GM12878 (cell line): ENCODE measurements around the gene STK4.

Source experiments
- CBX3 ChIP-seq: fragments of 200-600 bp; sonication (generic); IDR thresholded peaks from 2 replicates; pipeline ENCODE4 v1.6.1; 2016; ENCODE audit warnings: low read depth, borderline replicate concordance
- CTCF ChIP-seq, 3 experiments: IDR thresholded peaks in 2 of 3; conservative IDR thresholded peaks in 1 of 3; 2 replicates each; pipeline ENCODE4 v1.5.1; 2011; ENCODE audit warnings: low read depth in 3 of 3, low read length in 3 of 3, mild to moderate bottlenecking in 3 of 3, control low read depth in 2 of 3, moderate library complexity in 2 of 3, inconsistent platforms in 1 of 3, mixed read lengths in 1 of 3; ENCODE audit not compliant: control insufficient read depth in 2 of 3, insufficient read depth in 1 of 3; ENCODE audit errors: extremely low read depth in 1 of 3
- EZH2 ChIP-seq: IDR thresholded peaks from 2 replicates; pipeline ENCODE4 v1.6.1; 2012; ENCODE audit warnings: low read depth, mild to moderate bottlenecking, control low read depth, inconsistent platforms, low read length, borderline replicate concordance; ENCODE audit not compliant: control insufficient read depth
- PAX8 ChIP-seq: fragments of 450-650 bp; IDR thresholded peaks from 2 replicates; pipeline ENCODE4 v1.6.1; 2017; ENCODE audit warnings: mild to moderate bottlenecking, moderate library complexity
- POLR2A ChIP-seq: IDR thresholded peaks from 2 replicates; pipeline ENCODE4 v1.6.1; 2011; ENCODE audit warnings: low read depth, mild to moderate bottlenecking, low read length
- POLR2AphosphoS2 ChIP-seq: IDR thresholded peaks from 2 replicates; pipeline ENCODE4 v1.6.1; 2011; ENCODE audit warnings: low read depth, mild to moderate bottlenecking, low read length, improper control_type of control experiment, moderate library complexity
- POLR2AphosphoS5 ChIP-seq: IDR thresholded peaks from 2 replicates; pipeline ENCODE4 v1.6.1; 2011; ENCODE audit warnings: mild to moderate bottlenecking, low read length, inconsistent platforms
- REST ChIP-seq: IDR thresholded peaks from 2 replicates; pipeline ENCODE4 v1.6.1; 2012; ENCODE audit warnings: mild to moderate bottlenecking, low read depth, low read length
- STAT1 ChIP-seq: fragments of 450-650 bp; conservative IDR thresholded peaks from 2 replicates; pipeline ENCODE4 v1.6.1; 2014; ENCODE audit warnings: antibody characterized with exemption, mild to moderate bottlenecking
- SUZ12 ChIP-seq: fragments of 200-600 bp; sonication (generic); IDR thresholded peaks from one replicate; pipeline ENCODE4 v1.6.1; 2018; ENCODE audit warnings: antibody characterized with exemption, mild to moderate bottlenecking; ENCODE audit not compliant: unreplicated experiment
- TAF1 ChIP-seq: IDR thresholded peaks from 2 replicates; pipeline ENCODE4 v1.6.1; 2011; ENCODE audit warnings: mild to moderate bottlenecking, low read depth, low read length, borderline replicate concordance
- ZBTB40 ChIP-seq: fragments of 450-650 bp; IDR thresholded peaks from 2 replicates; pipeline ENCODE4 v1.6.1; 2016; ENCODE audit warnings: mild to moderate bottlenecking, moderate library complexity, borderline replicate concordance
- ZNF24 ChIP-seq: fragments of 450-650 bp; IDR thresholded peaks from 2 replicates; pipeline ENCODE4 v1.6.1; 2017; ENCODE audit warnings: antibody characterized with exemption, mild to moderate bottlenecking

GRCh38 chr20:45119556-45120266, 153.4 kb downstream of the STK4 start:
- no peak for TF ChIP-seq CTCF (IDR thresholded peaks at IDR 0.05 in 2 of 3, conservative IDR thresholded peaks at IDR 0.05 in 1 of 3; ENCODE audit: control insufficient read depth in 2 of 3, extremely low read depth in 1 of 3, insufficient read depth in 1 of 3, low read depth in 3 of 3, low read length in 3 of 3)
- no peak for TF ChIP-seq REST
- TF ChIP-seq POLR2A: no peak
- TF ChIP-seq PAX8: no peak
- TF ChIP-seq POLR2AphosphoS5: no peak
- no peak for TF ChIP-seq CBX3
- no peak for TF ChIP-seq POLR2AphosphoS2
- TF ChIP-seq EZH2: no peak
- TF ChIP-seq ZBTB40: no peak
- TF ChIP-seq STAT1: no peak
- no peak for TF ChIP-seq ZNF24
- no peak for TF ChIP-seq SUZ12
- TF ChIP-seq TAF1: no peak
